Cardiac muscle cell (in vitro differentiated cells and primary cell): ENCODE data around the gene TPP1. TPM values are rescaled to one million over a fixed set of nuclear protein-coding genes. Genes with fewer than 3 reads are reported as not detected.

ENCODE experiments used
- DNase-seq, 2 donors: peaks; one replicate each; pipeline versions ENCODE4 v3.0.0 to v3.0.0-alpha.2; 2010 to 2017; ENCODE audit warnings: low read depth in 1 of 2, low spot score in 1 of 2
- H3K27ac ChIP-seq: fragments of 200-600 bp; sonication (generic); 2 replicates; pipeline ENCODE4 v1.5.1; 2016
- H3K27me3 ChIP-seq: fragments of 200-600 bp; sonication (generic); 2 replicates; pipeline ENCODE4 v1.6.0; 2016; ENCODE audit warnings: control low read depth
- H3K36me3 ChIP-seq: fragments of 200-600 bp; sonication (generic); 2 replicates; pipeline ENCODE4 v1.5.1; 2016; ENCODE audit warnings: control low read depth
- H3K4me1 ChIP-seq: fragments of 200-600 bp; sonication (generic); 2 replicates; pipeline ENCODE4 v1.8.1; 2017; ENCODE audit warnings: low read depth, mild to moderate bottlenecking, mixed run types
- H3K4me3 ChIP-seq: fragments of 200-600 bp; sonication (generic); 2 replicates; pipeline ENCODE4 v1.5.1; 2016; ENCODE audit warnings: mild to moderate bottlenecking
- H3K9me3 ChIP-seq: fragments of 200-600 bp; sonication (generic); 2 replicates; pipeline ENCODE4 v1.5.1; 2017; ENCODE audit warnings: low read depth, mild to moderate bottlenecking, control low read depth
- polyA plus RNA-seq: library from polyadenylated mRNA; unstranded; fragments of >200 nt; fragmentation: Nextera tagmentation; extraction: Ambion mirVana; gene quantifications from 2 replicates; pipeline ENCODE4 v1.2.1, GENCODE V29; 2016
- total RNA-seq: library from RNA; depleted of rRNA; stranded (reverse); fragments of >200 nt; gene quantifications from 2 replicates; pipeline ENCODE4 v1.2.3, GENCODE V29; 2016
- TF ChIP-seq, protein P1 (sequence below): IDR thresholded peaks from 2 replicates; pipeline ENCODE4 v1.5.1; 2012; ENCODE audit warnings: low read depth, mild to moderate bottlenecking, low read length

The TPP1 gene
- total and polyA plus RNA-seq, 2 experiments from 2014 or later: 13.2 to 28.0 TPM

DNA sequence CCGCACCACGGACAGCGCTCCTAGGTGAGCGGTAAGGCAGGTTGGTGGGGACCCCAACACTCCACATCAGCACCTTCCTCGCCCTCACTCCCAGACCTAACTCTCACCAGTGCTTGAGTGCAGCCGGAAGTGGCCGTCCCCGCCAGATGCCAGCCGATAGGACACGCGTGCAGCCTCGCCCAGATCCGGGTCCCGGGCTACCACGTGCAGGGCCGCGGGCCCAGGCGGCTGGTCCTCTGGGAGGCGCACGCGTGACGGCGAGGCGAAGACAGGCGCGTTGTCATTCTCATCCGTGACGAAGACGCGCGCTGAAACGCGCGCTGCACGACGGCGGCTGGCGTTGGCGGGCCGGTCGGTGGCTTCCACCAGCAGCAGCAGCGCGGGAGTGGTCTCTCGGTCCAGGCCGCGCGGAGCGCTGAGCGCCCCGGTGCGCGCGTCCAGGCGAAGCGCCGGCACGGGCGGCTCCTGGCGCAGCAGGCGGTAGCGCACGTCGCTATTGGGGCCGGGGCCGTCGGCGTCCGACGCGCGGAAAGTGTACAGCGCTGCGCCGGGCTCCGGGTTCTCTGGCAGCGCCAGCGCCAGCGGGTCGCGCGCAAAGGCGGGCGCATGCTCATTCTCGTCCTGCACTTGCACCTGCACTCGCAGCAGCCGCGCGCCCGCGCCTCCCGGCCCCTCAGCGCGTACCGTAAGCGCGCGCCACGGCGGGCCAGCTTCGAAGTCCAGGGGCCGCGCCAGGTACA is 10.8 kb upstream of the TPP1 start:
- H3K4me3 ChIP-seq: peak overlapping the region; percentile 12
- TF ChIP-seq, protein P1, sequence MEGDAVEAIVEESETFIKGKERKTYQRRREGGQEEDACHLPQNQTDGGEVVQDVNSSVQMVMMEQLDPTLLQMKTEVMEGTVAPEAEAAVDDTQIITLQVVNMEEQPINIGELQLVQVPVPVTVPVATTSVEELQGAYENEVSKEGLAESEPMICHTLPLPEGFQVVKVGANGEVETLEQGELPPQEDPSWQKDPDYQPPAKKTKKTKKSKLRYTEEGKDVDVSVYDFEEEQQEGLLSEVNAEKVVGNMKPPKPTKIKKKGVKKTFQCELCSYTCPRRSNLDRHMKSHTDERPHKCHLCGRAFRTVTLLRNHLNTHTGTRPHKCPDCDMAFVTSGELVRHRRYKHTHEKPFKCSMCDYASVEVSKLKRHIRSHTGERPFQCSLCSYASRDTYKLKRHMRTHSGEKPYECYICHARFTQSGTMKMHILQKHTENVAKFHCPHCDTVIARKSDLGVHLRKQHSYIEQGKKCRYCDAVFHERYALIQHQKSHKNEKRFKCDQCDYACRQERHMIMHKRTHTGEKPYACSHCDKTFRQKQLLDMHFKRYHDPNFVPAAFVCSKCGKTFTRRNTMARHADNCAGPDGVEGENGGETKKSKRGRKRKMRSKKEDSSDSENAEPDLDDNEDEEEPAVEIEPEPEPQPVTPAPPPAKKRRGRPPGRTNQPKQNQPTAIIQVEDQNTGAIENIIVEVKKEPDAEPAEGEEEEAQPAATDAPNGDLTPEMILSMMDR: no peak
- no peak overlapping the region for H3K27ac ChIP-seq
- H3K27me3 ChIP-seq: peaks cover 28% of the 10 kb centered on the region
- H3K4me1 ChIP-seq: peaks cover 8% of the 10 kb centered on the region
- DNase-seq: peak in 1 of 2 donors; percentile 50
- H3K9me3 ChIP-seq: no peaks in the 10 kb centered on the region
- H3K36me3 ChIP-seq: peaks cover 43% of the 10 kb centered on the region

DNA sequence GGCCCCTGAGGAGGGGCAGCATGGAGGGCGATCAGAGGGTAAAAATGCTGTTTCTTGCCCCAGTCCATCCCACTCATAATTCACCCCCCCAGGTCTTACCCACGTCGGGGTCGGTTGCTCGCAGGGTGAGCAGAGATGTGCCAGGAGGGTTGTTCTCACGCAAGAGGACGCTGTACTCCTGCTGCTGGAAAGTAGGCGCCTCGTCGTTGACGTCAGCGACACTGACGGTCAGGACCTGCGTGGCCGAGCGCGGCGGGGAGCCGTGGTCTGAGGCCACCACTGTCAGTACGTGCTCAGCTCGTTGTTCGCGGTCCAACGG is 10.3 kb upstream of the TPP1 start:
- H3K4me3 ChIP-seq: no peak overlapping the region
- peaks cover 28% of the 10 kb centered on the region for H3K27me3 ChIP-seq
- no peak for DNase-seq
- peaks cover 47% of the 10 kb centered on the region for H3K36me3 ChIP-seq
- H3K27ac ChIP-seq: no peak overlapping the region
- H3K4me1 ChIP-seq: peaks cover 8% of the 10 kb centered on the region
- no peaks in the 10 kb centered on the region for H3K9me3 ChIP-seq
- TF ChIP-seq, protein P1: no peak

DNA sequence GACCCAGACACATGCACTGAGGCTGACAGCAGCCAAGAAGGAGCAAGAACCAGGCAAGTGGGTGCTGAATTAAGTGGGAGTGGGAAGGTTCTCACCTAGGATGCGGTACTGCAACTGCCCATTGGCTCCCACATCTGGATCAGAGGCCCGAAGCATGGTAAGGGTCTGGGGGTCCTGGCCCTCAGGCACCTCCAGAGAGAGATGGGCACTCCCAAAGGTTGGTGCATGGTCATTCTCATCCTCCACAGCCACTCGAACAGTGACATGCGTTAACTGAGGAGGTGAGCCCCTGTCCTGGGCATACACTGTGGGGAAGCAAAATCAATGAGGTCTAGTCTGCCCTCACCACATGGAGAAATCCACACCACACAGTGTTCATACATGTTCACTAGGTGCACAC is 9.3 kb upstream of the TPP1 start:
- Histone ChIP-seq H3K4me1 (peaks cover 3% of the 10 kb centered on the region), H3K27ac (no peak overlapping the region), H3K36me3 (peaks cover 47% of the 10 kb centered on the region), H3K27me3 (peaks cover 28% of the 10 kb centered on the region), H3K4me3 (no peak overlapping the region), H3K9me3 (no peaks in the 10 kb centered on the region)
- TF ChIP-seq, protein P1: no peak
- DNase-seq: no peak

DNA sequence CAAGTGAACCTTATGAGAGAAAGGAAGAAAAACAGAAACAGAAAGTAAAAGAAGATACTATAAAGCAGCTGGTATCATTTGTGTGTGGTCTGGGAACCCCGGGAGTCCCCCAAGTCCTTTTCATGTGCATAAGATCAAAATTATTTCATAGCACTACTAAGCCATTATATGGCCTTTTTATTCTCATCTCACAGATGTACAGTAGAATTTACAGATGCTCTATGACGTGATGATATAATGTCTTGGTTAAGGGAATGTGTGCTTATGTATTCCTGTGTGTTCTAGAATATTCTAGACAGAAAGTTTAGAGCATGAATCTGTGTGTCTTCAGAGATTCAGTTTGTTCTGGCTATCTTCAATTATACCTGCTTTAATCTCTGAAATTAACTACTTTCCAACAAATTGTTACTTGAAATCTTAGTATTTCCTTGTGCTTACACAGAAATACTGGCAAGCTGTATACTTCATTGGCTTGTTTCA is 8.6 kb upstream of the TPP1 start:
- H3K36me3 ChIP-seq: peaks cover 40% of the 10 kb centered on the region
- no peak overlapping the region for H3K27ac ChIP-seq
- TF ChIP-seq, protein P1: no peak

DNA sequence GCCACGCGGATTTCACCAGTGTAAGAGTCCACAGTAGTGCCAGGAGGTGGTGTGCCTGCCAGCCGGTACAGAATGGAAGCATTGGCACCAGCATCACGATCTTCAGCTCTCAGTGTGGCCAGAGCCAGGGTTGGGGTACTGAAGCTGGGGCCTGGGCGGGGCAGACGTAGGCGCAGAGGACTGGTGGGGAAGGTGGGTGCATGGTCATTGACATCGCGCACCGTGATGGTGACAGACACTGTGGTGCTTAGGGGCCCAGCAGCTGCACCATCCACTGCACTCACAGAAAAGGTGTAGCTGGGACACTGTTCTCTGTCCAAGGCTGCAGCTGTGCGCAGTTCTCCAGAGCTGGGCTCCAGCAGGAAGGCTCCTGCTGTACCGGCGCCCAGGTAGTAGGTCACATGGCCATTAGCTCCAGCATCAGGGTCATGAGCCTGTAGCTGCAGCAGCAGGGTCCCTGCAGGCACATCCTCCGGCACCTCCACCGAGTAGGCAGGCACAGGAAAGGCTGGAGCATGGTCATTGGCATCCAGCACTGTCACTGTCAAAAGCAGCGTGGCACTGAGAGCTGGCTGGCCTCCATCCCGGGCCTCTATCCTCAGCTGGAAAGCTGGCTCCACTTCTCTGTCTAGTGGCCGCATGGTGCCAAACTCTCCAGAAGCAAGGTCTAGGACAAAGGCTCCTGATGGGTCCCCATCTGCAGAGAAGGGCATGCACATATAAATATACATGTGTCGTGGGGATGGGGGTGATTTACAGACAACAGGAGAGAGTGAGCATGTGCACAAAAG is 7.9 kb upstream of the TPP1 start:
- Histone ChIP-seq H3K4me3 (no peak overlapping the region), H3K27me3 (peaks cover 25% of the 10 kb centered on the region), H3K27ac (no peak overlapping the region), H3K36me3 (peaks cover 39% of the 10 kb centered on the region), H3K4me1 (no peaks in the 10 kb centered on the region), H3K9me3 (no peaks in the 10 kb centered on the region)
- TF ChIP-seq, protein P1: no peak
- DNase-seq: no peak

More for the DNA sequence above, 8.6 kb upstream of the TPP1 start:
- H3K4me3 ChIP-seq: no peak overlapping the region
- H3K27me3 ChIP-seq: peaks cover 28% of the 10 kb centered on the region
- H3K4me1 ChIP-seq: no peaks in the 10 kb centered on the region
- no peak for DNase-seq
- no peaks in the 10 kb centered on the region for H3K9me3 ChIP-seq
